Neural cell (in vitro differentiated cells): Measurements from ENCODE around the gene ANGPTL2. TPM values are rescaled to one million over a fixed set of nuclear protein-coding genes. Genes with fewer than 3 reads are reported as not detected.

Experiments
- H2AFZ ChIP-seq: fragments of 200-600, 300-800 bp; sonication (generic), shearing (Covaris generic); 2 replicates; pipeline ENCODE4 v1.6.0; 2014; ENCODE audit warnings: low read depth, mild to moderate bottlenecking, antibody characterized with exemption, low read length, moderate library complexity
- H3F3A ChIP-seq: fragments of 200-600 bp; shearing (Covaris generic); 2 replicates; pipeline ENCODE4 v1.6.1; 2016; ENCODE audit warnings: mild to moderate bottlenecking, moderate library complexity, mixed read lengths, antibody characterized with exemption, low read length; ENCODE audit not compliant: insufficient read depth, poor library complexity, severe bottlenecking
- H3K27ac ChIP-seq: fragments of 200-600, 300-800 bp; sonication (generic), shearing (Covaris generic); 2 replicates; pipeline ENCODE4 v1.5.1; 2014; ENCODE audit warnings: mild to moderate bottlenecking, low read length, moderate library complexity
- H3K27me3 ChIP-seq: fragments of 300-800, 200-600 bp; sonication (generic), shearing (Covaris generic); 2 replicates; pipeline ENCODE4 v1.6.0; 2014; ENCODE audit warnings: mild to moderate bottlenecking, low read depth, low read length, moderate library complexity; ENCODE audit not compliant: insufficient read depth
- H3K36me3 ChIP-seq: fragments of 300-800, 200-600 bp; sonication (generic), shearing (Covaris generic); 2 replicates; pipeline ENCODE4 v1.5.1; 2014; ENCODE audit warnings: mild to moderate bottlenecking, antibody characterized with exemption, low read length, moderate library complexity; ENCODE audit not compliant: insufficient read depth
- H3K4me2 ChIP-seq: fragments of 300-800, 200-600 bp; sonication (generic), shearing (Covaris generic); 2 replicates; pipeline ENCODE4 v1.6.0; 2014; ENCODE audit warnings: mild to moderate bottlenecking, low read length
- H3K4me3 ChIP-seq: fragments of 300-800, 200-600 bp; sonication (generic), shearing (Covaris generic); 2 replicates; pipeline ENCODE4 v1.5.1; 2014; ENCODE audit warnings: mild to moderate bottlenecking, low read length, moderate library complexity
- H3K79me2 ChIP-seq: fragments of 200-600 bp; shearing (Covaris generic); replicated peaks from 2 replicates; pipeline ENCODE4 v1.6.0; 2014; ENCODE audit warnings: mild to moderate bottlenecking, low read length, moderate library complexity; ENCODE audit not compliant: insufficient read depth
- H3K9ac ChIP-seq: fragments of 300-800, 200-600 bp; sonication (generic), shearing (Covaris generic); 2 replicates; pipeline ENCODE4 v1.6.1; 2016; ENCODE audit warnings: mild to moderate bottlenecking, low read length, mixed read lengths
- H3K9me2 ChIP-seq: fragments of 200-600 bp; shearing (Covaris generic); 2 replicates; pipeline ENCODE4 v1.6.1; 2016; ENCODE audit warnings: mild to moderate bottlenecking, low read length, mixed read lengths; ENCODE audit not compliant: insufficient read depth
- H3K9me3 ChIP-seq: fragments of 200-600, 300-800 bp; sonication (generic), shearing (Covaris generic); 2 replicates; pipeline ENCODE4 v1.6.1; 2016; ENCODE audit warnings: mild to moderate bottlenecking, mixed run types, low read length, moderate library complexity, mixed read lengths
- H4K20me1 ChIP-seq: fragments of 200-600 bp; shearing (Covaris generic); 2 replicates; pipeline ENCODE4 v1.6.1; 2016; ENCODE audit warnings: mild to moderate bottlenecking, mixed run types; ENCODE audit not compliant: insufficient read depth
- CTCF ChIP-seq: fragments of 450-650 bp; IDR thresholded peaks from 2 replicates; pipeline ENCODE4 v1.5.1; 2014; ENCODE audit warnings: antibody characterized with exemption, mild to moderate bottlenecking, moderate library complexity; ENCODE audit not compliant: poor library complexity, severe bottlenecking
- EZH2 ChIP-seq: fragments of 200-600, 300-800 bp; shearing (Covaris generic), sonication (generic); IDR thresholded peaks from 2 replicates; pipeline ENCODE4 v1.6.1; 2014; ENCODE audit warnings: antibody characterized with exemption, low read length, borderline replicate concordance, mild to moderate bottlenecking; ENCODE audit not compliant: insufficient read depth, poor library complexity, severe bottlenecking
- MXI1 ChIP-seq: fragments of 450-650 bp; conservative IDR thresholded peaks from 2 replicates; pipeline ENCODE4 v1.6.1; 2014; ENCODE audit warnings: antibody characterized with exemption, mild to moderate bottlenecking; ENCODE audit not compliant: poor library complexity, severe bottlenecking
- POLR2AphosphoS5 ChIP-seq: IDR thresholded peaks from 2 replicates; pipeline ENCODE4 v1.6.1; 2012
- RAD21 ChIP-seq: fragments of 450-650 bp; conservative IDR thresholded peaks from 2 replicates; pipeline ENCODE4 v1.6.1; 2014; ENCODE audit warnings: antibody characterized with exemption, mild to moderate bottlenecking, moderate library complexity
- REST ChIP-seq: IDR thresholded peaks from 2 replicates; pipeline ENCODE4 v1.6.1; 2012; ENCODE audit warnings: borderline replicate concordance
- SMC3 ChIP-seq: fragments of 450-650 bp; conservative IDR thresholded peaks from 2 replicates; pipeline ENCODE4 v1.6.1; 2014; ENCODE audit warnings: antibody characterized with exemption, mild to moderate bottlenecking, moderate library complexity; ENCODE audit not compliant: poor library complexity
- TAF1 ChIP-seq: IDR thresholded peaks from 2 replicates; pipeline ENCODE4 v1.6.1; 2012; ENCODE audit warnings: low read depth
- polyA plus RNA-seq: library from polyadenylated mRNA; depleted of rRNA; stranded (reverse); fragments of >200 nt; gene quantifications from 2 replicates; pipeline ENCODE4 v1.2.3, GENCODE V29; 2014

Gene ANGPTL2
- polyA plus RNA-seq, 1 donor from 2014 or later, result not detected

GRCh38 chr9:127067603-127068220 is 54.7 kb downstream of the ANGPTL2 start:
- H3K4me3 ChIP-seq, result no peak overlapping the region

GRCh38 chr9:127066851-127067136 is 55.6 kb downstream of the ANGPTL2 start:
- no peak overlapping the region for H2AFZ ChIP-seq
- peaks cover 6% of the 10 kb centered on the region for H3K36me3 ChIP-seq

More at GRCh38 chr9:127067603-127068220, 54.7 kb downstream of the ANGPTL2 start:
- H3K27ac ChIP-seq, result no peak overlapping the region
- no peaks in the 10 kb centered on the region for H3K79me2 ChIP-seq
- H3K36me3 ChIP-seq, result peaks cover 6% of the 10 kb centered on the region
- no peaks in the 10 kb centered on the region for H3K27me3 ChIP-seq
- H3K4me2 ChIP-seq, result no peak overlapping the region
- no peak overlapping the region for H3K9ac ChIP-seq
- no peaks in the 10 kb centered on the region for H3K9me3 ChIP-seq
- no peak for TF ChIP-seq TAF1
- no peak for TF ChIP-seq REST
- no peak for TF ChIP-seq CTCF
- TF ChIP-seq MXI1, result no peak
- no peak for TF ChIP-seq EZH2
- no peak for TF ChIP-seq RAD21
- H3F3A ChIP-seq, result no peaks in the 10 kb centered on the region
- no peak overlapping the region for H2AFZ ChIP-seq
- H4K20me1 ChIP-seq, result no peaks in the 10 kb centered on the region
- H3K9me2 ChIP-seq, result no peaks in the 10 kb centered on the region

More at GRCh38 chr9:127066851-127067136, 55.6 kb downstream of the ANGPTL2 start:
- H3K9me3 ChIP-seq, result no peaks in the 10 kb centered on the region
- H3K4me2 ChIP-seq, result no peak overlapping the region
- H4K20me1 ChIP-seq, result no peaks in the 10 kb centered on the region
- H3K9me2 ChIP-seq, result no peaks in the 10 kb centered on the region
- H3K4me3 ChIP-seq, result no peak overlapping the region
- H3K9ac ChIP-seq, result no peak overlapping the region
- H3F3A ChIP-seq, result no peaks in the 10 kb centered on the region
- TF ChIP-seq RAD21 (no peak), POLR2AphosphoS5 (no peak), REST (no peak), SMC3 (no peak)
- H3K79me2 ChIP-seq, result no peaks in the 10 kb centered on the region
- no peak overlapping the region for H3K27ac ChIP-seq
- H3K27me3 ChIP-seq, result no peaks in the 10 kb centered on the region
